Stimulated activated CD4-positive, alpha-beta T cell treated with anti-CD3 and anti-CD28 coated beads, Interleukin-1b, Interleukin-23, amount 100 ng/mL, for 4 hours (primary cell): ENCODE results near the gene ACADSB.

Source experiments
- DNase-seq, 2 donors: peaks; one replicate each; pipeline ENCODE4 v3.0.0-alpha.2; 2020; ENCODE audit warnings: low read depth in 2 of 2

The ACADSB gene

GRCh38 chr10:123004298-123004697 is 4.5 kb upstream of the ACADSB start:
- no peak for DNase-seq

- DNase-seq: peak in 1 of 2 donors; percentile 10
Measured at GRCh38 chr10:123007558-123008354, 1.1 kb upstream of the ACADSB start.

- no peak for DNase-seq
Measured at GRCh38 chr10:123009105-123009820, 457 bp downstream of the ACADSB start.

- DNase-seq: no peak
Measured at GRCh38 chr10:123011987-123012386, 3.2 kb downstream of the ACADSB start.

GRCh38 chr10:123013456-123014419 is 4.9 kb downstream of the ACADSB start:
- no peak for DNase-seq

- no peak for DNase-seq
Measured at GRCh38 chr10:123014772-123015171, 6.0 kb downstream of the ACADSB start.

- DNase-seq: no peak
Measured at GRCh38 chr10:123016228-123016627, 7.4 kb downstream of the ACADSB start.

- DNase-seq: no peak
Measured at GRCh38 chr10:123017421-123018165, 8.8 kb downstream of the ACADSB start.

GRCh38 chr10:123018531-123018930 is 9.7 kb downstream of the ACADSB start:
- no peak for DNase-seq

GRCh38 chr10:123019264-123019663 is 10.5 kb downstream of the ACADSB start:
- no peak for DNase-seq

GRCh38 chr10:123019941-123020703 is 11.3 kb downstream of the ACADSB start:
- no peak for DNase-seq

GRCh38 chr10:123021517-123021916 is 12.7 kb downstream of the ACADSB start:
- DNase-seq: no peak

GRCh38 chr10:123024540-123024939 is 15.7 kb downstream of the ACADSB start:
- DNase-seq: no peak

GRCh38 chr10:123026302-123026701 is 17.5 kb downstream of the ACADSB start:
- no peak for DNase-seq

GRCh38 chr10:123027861-123028260 is 19.1 kb downstream of the ACADSB start:
- no peak for DNase-seq

GRCh38 chr10:123031124-123031523 is 22.3 kb downstream of the ACADSB start:
- no peak for DNase-seq

GRCh38 chr10:123034332-123034731 is 25.5 kb downstream of the ACADSB start:
- no peak for DNase-seq

- no peak for DNase-seq
Measured at GRCh38 chr10:123035467-123036086, 26.8 kb downstream of the ACADSB start.

- DNase-seq: no peak
Measured at GRCh38 chr10:123038782-123039631, 30.2 kb downstream of the ACADSB start.
